ENCODE data around the gene METTL8.

The METTL8 gene

DNA sequence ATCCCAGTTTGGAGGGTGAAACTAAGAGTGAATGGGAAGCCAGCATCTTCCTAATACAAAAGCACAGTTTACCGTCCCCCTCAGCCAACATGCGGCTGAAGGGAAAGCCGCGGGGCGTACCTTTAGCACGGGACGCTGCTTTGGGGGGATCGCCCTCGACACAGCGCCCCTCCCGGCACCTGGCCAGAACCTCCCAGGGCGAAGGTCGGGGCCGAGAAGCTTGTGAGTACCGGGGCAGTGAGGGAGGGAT, at the start of gene METTL8:
Gene METTL8, minus strand, starts transcription at position 228 of the 250 bp plus-strand sequence. CDS start 41,805 bp downstream, outside the sequence.
- no peak for DNase-seq (ENCODE audit: low read depth)

DNA sequence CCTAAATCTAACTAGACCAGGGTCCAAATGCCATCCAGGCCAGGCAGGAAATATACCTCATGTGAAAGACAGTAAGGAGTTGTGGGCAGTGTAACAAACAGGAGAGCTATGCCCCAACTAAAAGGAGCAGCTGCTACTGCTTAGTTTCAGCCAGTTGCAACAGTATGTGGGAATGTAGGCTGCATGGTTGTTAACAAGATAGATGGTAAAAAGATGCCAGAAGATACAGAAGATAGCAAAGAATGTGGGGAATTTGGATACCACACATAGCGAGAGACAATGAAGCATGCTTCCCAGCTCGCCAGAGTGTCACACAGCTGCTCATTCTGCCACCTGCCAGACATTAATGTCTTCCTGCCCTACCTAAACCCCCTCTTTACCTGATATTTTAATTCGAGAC, 49.1 kb upstream of the METTL8 start:
- peak; percentile 60 for DNase-seq (ENCODE audit: low read depth)

GRCh38 chr2:171482308-171482707, 48.5 kb upstream of the METTL8 start:
- peak; percentile 4 for DNase-seq (ENCODE audit: low read depth)

DNA sequence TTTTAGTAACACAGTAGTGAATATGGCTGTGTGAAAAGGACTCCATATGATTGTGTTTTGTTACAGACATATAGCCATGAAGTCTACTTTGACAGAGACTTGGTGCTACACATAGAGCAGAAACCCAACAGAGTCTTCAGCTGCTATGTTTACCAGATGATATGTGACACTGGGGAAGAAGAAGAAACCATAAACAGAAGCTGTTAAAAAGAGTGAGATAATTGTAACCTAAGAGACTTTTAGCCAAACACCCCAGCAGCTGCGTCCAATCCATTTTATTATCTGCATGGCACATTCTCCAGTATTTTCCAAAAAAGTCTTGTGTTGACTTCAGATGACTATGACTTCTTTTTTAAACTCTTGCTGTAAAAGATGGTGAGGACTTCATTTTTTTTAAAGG, 47.1 kb upstream of the METTL8 start:
- no peak for DNase-seq (ENCODE audit: low read depth)

- DNase-seq (ENCODE audit: low read depth) = no peak
These were observed 45.5 kb upstream of the METTL8 start for GRCh38 chr2:171479154-171479814.

DNA sequence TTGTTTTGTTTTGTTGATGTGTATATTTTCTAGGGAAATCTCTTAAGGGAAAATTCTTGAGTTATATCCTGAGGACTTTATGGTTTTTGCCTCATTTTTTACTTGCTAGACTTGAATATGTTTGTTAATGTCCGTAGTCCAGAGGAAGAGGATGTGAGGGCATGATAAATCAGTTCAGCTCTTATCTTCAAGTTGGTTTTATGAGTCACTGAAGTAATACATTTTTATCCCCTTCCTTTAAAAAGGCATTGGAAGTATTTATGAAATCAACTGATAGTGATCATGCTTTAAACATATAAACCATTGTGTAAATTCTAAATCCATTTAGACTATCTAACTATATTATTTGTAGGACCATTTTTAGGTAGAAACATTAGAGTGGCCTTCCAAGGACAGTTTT, 44.6 kb upstream of the METTL8 start:
- no peak for DNase-seq (ENCODE audit: low read depth)

DNA sequence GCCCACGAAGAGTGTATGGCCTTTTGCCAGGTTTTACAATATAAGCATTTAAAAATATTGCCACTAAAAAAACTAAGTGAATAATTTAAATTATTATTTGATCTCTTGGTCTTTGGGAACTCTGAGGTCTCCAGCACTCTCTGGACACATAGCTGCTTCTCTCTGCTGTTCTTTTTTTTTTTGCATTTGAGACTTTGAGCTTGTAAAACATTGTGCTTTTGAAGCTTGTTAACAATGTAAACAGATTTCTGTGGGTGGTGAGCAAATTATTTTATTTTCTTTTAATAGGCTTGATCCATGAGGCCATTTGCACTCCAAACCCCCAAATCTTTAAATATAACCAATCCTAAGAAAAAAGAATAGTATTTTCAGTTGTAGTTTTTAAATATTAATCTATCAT, 42.2 kb upstream of the METTL8 start:
- DNase-seq (ENCODE audit: low read depth) = no peak

GRCh38 chr2:171470129-171470528, 36.3 kb upstream of the METTL8 start:
- no peak for DNase-seq (ENCODE audit: low read depth)

DNA sequence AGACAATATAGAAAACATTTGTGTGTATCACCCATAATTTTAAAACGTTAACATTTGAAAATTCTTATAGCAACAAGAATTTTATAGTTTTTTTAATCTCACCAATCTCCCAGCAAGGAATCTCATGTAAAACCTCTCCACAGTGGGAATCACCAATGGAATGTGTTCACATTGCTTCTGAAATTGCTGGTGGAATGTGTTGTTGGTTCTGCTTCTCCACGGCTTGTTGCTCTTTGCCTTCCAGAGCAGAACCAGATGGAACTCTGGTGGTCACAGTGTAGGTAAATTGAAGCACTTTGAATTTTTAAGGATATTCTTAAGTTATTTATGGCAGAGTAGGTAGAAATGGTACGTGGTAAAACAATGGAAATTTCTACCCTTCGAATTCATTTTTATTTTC, 35.4 kb upstream of the METTL8 start:
- peak; percentile 6 for DNase-seq (ENCODE audit: low read depth)

DNA sequence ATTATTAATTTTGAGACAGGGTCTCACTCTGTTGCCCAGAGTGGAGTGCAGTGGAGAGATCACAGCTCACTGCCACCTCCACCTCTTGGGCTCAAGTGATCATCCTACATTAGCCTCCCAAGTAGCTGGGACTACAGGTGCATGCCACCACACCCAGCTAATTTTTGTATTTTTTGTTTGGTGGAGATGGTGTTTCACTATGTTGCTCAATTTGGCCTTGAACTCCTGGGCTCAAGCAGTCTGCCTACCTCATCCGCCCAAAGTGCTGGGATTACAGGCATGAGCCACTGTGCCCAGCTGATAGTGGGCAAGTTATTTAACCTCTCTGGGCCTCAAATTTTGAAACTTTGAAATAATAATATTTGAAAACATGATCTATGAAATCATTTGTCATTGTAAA, 26.7 kb upstream of the METTL8 start:
- no peak for DNase-seq (ENCODE audit: low read depth)

DNA sequence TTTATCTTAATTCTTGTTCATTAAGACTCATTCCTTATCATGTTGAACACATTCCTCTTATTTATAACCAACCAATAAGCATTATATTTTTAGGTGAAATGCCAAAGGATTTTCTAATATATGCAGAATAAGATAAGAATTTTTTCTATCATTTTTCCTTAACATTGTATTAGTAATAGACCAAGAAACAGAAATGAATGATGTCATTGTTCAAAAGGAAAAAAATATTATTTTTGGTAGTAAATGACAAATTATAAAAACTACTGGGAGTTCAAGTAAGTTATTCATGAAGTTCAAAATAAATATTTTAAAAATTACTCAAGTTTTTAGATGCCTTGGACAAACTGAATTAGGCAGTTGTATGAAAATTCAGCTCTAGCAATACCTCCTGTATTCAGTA, 25.7 kb upstream of the METTL8 start:
- DNase-seq (ENCODE audit: low read depth) = no peak

GRCh38 chr2:171452773-171453172, 19.0 kb upstream of the METTL8 start:
- DNase-seq (ENCODE audit: low read depth) = no peak

DNA sequence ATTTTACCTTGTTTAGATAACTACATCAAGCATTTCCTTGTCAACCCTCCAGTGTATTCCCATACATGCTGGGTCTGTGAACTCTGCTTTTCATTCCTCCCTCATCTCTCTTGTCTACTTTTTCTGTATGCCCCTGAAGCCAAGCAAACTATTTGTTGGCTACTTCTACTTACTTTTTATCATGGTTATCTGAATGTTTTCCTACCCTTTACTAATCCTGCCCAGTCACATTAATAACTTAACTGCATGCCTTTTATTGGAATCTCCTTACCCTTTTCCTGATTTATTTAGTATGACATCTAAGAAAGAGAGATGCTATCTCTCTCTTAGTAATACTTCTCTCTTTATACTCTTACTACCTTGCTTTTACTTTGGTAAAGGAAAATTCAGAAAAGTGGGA, 17.3 kb upstream of the METTL8 start:
- DNase-seq (ENCODE audit: low read depth) = no peak

DNA sequence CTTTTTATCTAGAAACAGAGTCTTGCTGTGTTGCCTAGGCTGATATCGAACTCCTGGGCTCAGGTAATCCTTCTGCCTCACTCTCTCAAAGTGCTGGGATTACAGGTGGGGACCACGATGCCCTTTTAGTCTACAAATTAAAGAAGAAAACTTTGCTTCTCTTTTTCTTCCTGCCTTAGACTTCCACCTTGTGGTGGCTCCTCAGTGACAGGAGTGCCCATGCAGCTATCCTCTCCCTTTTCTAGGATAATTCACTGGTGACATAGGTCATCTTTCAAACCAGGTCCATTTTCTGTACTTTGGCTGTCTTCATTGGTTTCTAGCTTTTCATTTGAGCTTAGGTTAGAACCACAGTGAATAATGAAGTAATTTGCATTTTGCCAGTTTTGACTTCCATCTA, 13.9 kb upstream of the METTL8 start:
- no peak for DNase-seq (ENCODE audit: low read depth)

DNA sequence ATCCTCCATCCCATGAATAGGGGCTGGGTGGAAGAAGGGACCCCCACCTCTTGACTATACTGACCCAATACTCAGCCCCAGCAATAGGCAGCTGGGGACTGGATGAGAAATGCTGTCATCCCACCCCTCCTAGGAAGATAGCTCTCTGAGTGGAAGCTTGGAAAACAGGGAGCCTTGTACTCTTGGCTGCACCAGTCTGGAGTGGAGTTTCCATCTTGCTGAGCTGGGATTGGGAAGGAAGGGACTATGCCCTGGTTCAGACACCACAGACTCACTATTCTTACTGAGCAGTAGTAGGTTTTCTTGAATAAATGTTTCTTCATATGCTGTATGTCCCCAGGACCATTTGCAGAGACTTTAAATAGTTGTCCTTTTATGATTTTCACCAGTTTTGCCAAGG, 7.7 kb upstream of the METTL8 start:
- DNase-seq (ENCODE audit: low read depth) = no peak

GRCh38 chr2:171436307-171436706, 2.5 kb upstream of the METTL8 start:
- peak; percentile 77 for DNase-seq (ENCODE audit: low read depth)

DNA sequence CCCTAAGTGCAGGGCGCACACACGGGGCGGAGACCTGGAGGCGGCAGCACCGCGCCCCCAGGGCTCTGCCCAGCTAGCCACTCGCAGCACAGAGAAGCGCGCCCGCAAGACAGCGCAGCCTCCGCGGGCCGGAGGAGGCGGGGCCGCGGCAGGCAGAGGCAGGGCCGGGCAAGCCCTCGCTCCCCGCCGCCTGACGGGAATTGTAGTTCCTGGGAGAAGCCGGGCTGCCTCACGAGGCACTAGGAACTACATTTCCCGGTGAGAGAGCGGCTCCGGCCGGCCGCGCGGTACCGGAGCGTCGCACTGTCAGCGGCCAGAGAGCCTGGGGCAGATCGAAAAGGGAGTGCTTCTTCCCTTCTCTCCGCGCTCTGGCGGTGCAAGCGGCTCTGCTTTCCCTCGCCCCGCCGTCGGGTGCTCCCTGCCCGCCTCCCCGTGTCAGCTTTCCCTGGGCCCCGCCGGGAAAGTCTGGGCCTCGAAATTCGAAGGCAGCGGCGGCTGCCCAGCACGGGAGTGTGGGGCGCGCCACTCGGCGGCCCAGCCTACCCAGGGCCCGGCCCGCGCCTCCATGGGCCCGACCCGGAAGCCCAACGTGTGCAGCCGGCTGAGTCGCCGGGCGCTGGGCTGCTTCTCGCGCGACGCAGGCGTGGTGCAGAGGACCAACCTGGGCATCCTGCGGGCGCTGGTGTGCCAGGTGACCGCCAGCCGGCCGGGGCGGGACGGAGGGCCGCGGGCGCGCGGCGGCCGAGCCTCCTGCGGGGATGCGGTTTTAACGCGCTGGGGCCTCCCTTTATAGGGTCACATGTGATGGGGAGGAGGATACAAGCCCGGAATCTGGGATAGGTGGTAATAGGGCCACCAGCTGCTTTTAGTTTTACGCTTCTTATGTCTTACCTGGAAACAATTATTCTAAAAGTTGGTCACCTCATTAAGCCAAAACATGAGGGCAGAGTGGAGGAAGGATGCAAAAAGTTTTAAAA, 511 bp upstream of the METTL8 start, which contains the start of gene DCAF17:
Gene DCAF17, plus strand, starts transcription at position 214 of the 977 bp plus-strand sequence. Its CDS starts 352 bp downstream, at position 566.
- peak; percentile 76 for DNase-seq (ENCODE audit: low read depth)

DNA sequence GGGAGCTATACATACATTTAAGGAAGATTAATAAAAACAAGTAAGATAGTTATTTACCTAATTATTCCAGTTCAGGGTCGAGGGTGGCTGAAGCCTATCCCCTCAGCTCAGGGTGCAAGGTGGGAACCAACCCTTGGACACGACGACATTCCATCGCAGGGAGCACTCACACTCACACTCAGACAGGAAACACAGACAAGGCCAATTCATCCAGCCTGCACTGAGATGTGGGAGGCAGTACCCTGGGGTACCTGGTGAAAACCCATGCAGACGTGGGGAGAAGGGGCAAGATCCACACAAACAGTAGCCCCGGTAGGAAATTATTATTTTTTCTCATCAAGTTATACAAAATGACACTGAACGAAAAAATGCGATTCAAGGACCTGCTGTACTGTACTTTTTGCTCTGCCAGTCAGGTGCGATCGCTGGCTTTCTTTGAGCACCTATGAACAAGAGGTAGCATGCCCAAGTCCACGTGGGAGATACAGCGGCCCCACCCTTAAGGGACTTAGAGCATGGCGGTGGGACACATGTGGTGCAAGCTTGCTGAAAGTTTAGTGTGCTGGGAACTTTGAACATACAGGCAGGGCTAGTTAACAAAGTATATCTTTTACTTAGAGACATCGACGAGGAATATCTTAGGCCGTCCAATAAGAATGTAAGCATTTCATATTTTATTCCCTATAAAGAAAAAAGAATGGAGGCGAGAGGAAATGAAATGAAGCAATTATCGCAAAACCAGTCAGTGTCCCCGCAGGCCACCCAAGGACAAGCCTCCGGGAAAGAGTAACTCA, 624 bp downstream of the METTL8 start:
- DNase-seq (ENCODE audit: low read depth) = no peak

DNA sequence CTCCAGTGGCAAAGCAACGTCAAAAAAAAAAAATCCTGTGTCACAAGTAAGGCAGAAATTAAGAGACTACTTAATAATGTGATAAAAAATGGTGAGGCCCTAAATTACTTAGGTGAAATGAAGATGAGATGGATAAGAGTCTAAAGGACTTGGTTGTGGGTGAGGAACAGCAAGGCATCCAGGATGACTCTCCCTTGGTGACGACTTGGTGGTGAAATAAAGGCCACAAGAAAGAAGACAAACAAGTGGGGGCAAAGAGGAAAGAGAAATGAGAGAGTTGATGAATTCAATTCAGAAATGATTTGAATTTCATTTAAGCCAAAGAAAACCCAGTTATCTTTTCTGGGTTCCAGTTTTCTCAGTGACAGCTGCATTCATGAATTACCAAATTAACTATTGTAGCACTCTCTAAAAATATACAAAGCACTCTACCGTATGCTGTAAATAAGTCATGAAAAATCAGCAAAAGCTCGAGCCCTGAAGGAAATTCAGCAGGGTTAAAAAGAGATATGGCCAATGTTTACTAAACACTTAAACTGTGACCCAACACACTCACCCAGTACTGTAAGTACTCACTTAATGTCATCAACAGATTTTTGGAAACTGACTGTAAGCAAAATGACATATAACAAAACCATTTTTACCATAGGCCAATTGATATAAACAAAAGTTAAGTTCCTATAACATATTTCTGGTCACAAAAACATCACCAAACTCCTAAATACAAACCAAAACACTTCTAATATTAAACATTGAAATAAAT, 1.4 kb downstream of the METTL8 start:
- no peak for DNase-seq (ENCODE audit: low read depth)

DNA sequence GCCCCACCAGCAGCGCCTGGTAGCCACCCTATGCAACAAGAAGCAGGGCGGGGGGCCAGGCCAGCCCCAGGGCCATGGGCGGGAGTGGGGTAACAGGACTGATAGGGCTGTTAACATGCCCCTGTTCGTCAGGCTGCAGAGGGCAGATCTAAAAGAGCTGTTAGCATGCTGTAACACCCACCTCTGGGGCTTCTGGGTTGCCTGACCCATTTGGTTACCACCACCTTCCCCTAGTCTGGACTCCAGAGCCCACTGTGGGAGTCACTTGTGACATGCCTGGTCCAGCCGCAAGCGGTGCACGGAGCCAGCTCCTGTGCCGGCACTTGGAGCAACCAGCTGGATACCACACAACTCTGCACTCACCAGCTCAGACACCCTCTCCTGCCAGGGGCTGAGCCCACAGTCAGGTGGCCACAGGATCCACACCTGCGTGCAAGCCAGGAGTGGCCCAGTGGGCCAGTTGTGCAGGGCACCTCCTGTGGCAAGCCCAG, 2.1 kb downstream of the METTL8 start:
- DNase-seq (ENCODE audit: low read depth) = no peak

- DNase-seq (ENCODE audit: low read depth) = no peak
These were observed 3.0 kb downstream of the METTL8 start for GRCh38 chr2:171430516-171431410.

Measured in GM04503 (cell line).